ENCODE measurements around the gene LDHB. TPM values are rescaled to one million over a fixed set of nuclear protein-coding genes. Genes with fewer than 3 reads are reported as not detected.
"Not testable (repeated sequence)": the region's sequence is repeated elsewhere in the genome, so short reads cannot be mapped to it uniquely, and the experiment has no call there.

The LDHB gene
- total and polyA plus RNA-seq, 9 donors = 638 to 922 (median 683) TPM

DNA sequence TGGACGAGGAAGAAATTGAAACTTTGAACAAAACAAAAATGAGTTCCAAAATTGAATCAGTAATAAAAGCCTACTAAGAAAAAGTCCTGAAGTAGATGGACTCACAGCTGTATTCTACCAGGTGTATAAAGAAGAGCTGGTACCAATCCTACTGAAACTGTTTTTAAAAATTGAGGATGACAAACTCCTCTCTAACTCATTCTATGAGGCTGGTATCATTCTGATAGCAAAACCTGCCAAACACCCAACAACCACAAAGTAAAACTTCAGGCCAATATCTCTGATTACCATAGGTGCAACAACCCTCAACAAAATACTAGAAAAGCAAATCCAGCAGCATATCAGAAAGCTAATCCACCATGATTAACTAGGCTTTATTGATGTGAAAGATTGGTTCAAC lies 33.9 kb upstream of the LDHB start:
- Histone ChIP-seq H3K27me3 (ENCODE audit: control insufficient read depth, insufficient read depth, low read length) (no peaks in the 10 kb centered on the region), H3K9me3 (replicated peaks; ENCODE audit: control insufficient read depth, low read depth, low read length) (peaks cover 8% of the 10 kb centered on the region), H3K36me3 (ENCODE audit: control insufficient read depth, insufficient read depth, low read length) (no peaks in the 10 kb centered on the region), H3K4me3 (ENCODE audit: low read length) (no peak overlapping the region), H3K4me1 (ENCODE audit: control insufficient read depth, insufficient read depth, low read length) (peaks cover 2% of the 10 kb centered on the region), H3K27ac (ENCODE audit: low read length) (no peak overlapping the region)
- WGBS (ENCODE audit: insufficient coverage) = no CpG with 5 or more reads among the region's 1 CpG
- no peak for DNase-seq

DNA sequence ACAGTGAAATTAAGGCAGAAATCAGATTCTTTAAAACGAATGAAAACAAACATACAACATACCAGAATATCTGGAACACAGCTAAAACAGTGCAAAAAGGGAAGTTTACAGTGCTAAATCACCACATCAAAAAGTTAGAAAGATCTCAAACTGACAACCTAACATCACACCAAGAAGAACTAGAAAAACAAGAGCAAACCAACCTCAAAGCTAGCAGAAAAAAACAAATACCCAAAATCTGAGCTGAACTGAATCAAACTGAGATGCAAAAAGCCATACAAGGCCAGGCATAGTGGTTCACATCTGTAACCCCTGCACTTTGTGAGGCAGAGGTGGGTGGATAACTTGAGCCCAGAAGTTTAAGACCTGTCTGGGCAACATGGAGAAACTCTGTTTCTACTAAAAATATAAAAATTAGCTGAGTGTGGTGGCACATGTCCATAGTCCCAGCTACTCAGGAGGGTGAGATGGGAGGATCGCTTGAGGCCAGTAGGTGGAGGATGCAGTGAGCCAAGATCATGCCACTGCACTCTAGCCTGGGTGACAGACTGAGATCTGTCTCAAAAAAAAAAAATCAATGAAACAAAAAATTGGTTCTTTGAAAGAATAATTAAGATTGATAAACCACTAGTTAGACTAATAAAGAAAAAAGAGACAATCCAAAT lies 33.2 kb upstream of the LDHB start:
- 100% methylated on average over 1 of the region's 2 CpGs for WGBS (ENCODE audit: insufficient coverage)
- Histone ChIP-seq H3K4me3 (ENCODE audit: low read length) (no peak overlapping the region), H3K27ac (ENCODE audit: low read length) (no peak overlapping the region), H3K36me3 (ENCODE audit: control insufficient read depth, insufficient read depth, low read length) (no peaks in the 10 kb centered on the region), H3K4me1 (ENCODE audit: control insufficient read depth, insufficient read depth, low read length) (peaks cover 2% of the 10 kb centered on the region), H3K27me3 (ENCODE audit: control insufficient read depth, insufficient read depth, low read length) (no peaks in the 10 kb centered on the region), H3K9me3 (replicated peaks; ENCODE audit: control insufficient read depth, low read depth, low read length) (peaks cover 8% of the 10 kb centered on the region)
- no peak for DNase-seq

DNA sequence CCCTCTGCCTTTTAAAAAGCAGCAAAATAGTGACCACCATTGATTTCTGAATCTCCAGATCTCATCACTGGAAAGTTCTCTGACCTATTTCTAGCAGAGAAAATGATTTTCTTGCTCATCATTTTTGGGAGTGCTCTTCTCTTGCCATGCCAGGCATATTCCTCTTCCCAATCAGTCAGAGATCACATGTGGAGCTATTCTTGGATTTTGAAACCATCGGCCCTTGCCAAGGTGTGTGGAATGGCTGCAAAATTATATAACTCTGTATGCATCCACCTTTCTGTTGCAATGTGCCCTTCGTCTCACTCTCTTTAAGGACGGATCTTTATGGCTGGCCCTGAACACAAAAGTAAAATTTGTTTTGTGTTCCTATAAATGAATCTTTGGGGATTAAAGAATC lies 25.5 kb upstream of the LDHB start:
- Histone ChIP-seq H3K9me3 (replicated peaks; ENCODE audit: control insufficient read depth, low read depth, low read length) (no peaks in the 10 kb centered on the region), H3K27me3 (ENCODE audit: control insufficient read depth, insufficient read depth, low read length) (no peaks in the 10 kb centered on the region), H3K27ac (ENCODE audit: low read length) (no peak overlapping the region), H3K4me3 (ENCODE audit: low read length) (no peak overlapping the region), H3K4me1 (ENCODE audit: control insufficient read depth, insufficient read depth, low read length) (no peaks in the 10 kb centered on the region), H3K36me3 (ENCODE audit: control insufficient read depth, insufficient read depth, low read length) (no peaks in the 10 kb centered on the region)
- 80% methylated on average over 1 of the region's 3 CpGs for WGBS (ENCODE audit: insufficient coverage)
- peak; percentile 43 for DNase-seq

DNA sequence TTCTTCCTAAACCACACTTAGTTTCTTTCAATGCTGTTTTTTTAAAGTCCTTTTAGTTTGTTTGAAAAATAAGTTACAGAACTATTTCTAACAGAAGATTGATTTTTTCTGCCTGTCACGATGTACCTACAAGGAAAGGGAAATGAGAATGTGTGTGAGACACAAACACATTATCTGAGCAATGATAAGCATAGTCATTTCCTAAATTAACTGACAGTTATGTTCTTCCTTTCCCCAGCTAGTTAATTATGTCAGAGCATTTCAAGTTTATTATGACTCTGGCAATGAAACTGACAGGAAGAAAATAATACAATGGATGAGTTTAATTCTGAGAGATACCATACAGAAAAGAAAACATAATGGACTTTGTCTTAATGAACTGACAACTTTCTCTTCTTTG lies 21.3 kb upstream of the LDHB start:
- Histone ChIP-seq H3K27me3 (ENCODE audit: control insufficient read depth, insufficient read depth, low read length) (no peaks in the 10 kb centered on the region), H3K36me3 (ENCODE audit: control insufficient read depth, insufficient read depth, low read length) (no peaks in the 10 kb centered on the region), H3K4me1 (ENCODE audit: control insufficient read depth, insufficient read depth, low read length) (no peaks in the 10 kb centered on the region), H3K4me3 (ENCODE audit: low read length) (no peak overlapping the region), H3K9me3 (replicated peaks; ENCODE audit: control insufficient read depth, low read depth, low read length) (no peaks in the 10 kb centered on the region), H3K27ac (ENCODE audit: low read length) (no peak overlapping the region)
- no peak for DNase-seq
- no CpG with 5 or more reads among the region's 1 CpG for WGBS (ENCODE audit: insufficient coverage)

DNA sequence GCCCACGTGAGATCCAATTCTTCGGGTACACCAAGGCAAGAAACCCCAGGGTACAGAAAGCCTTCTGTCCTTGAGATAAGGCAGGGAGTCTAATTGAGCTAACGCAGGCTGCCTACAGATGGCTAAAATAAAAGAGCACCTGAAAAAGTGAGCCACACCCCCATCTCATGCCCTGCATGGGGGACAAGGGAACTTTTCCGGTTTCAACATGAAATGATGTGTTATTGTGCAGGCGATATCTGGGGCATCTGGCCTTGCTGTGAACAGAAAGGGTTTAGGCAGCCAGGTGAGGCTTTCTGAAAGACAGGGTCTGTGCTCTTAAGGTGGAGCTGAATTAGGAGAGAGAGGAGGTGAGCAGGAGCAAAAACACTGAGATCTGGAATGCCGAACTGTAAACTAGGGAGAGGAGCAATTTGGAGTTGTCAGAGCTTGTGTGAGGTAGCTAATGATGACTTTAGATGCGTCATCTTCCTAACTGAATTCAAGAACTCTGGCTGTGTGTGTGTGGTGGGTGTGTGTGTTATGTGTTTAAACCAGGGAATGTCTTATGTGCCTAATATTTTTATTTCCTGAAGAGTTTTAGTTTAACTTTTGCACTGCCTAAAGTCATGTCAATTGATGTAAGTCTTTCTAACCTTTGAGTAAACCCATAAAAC lies 20.1 kb upstream of the LDHB start:
- Histone ChIP-seq H3K27me3 (ENCODE audit: control insufficient read depth, insufficient read depth, low read length) (no peaks in the 10 kb centered on the region), H3K4me1 (ENCODE audit: control insufficient read depth, insufficient read depth, low read length) (no peaks in the 10 kb centered on the region), H3K36me3 (ENCODE audit: control insufficient read depth, insufficient read depth, low read length) (no peaks in the 10 kb centered on the region), H3K4me3 (ENCODE audit: low read length) (no peak overlapping the region), H3K27ac (ENCODE audit: low read length) (no peak overlapping the region), H3K9me3 (replicated peaks; ENCODE audit: control insufficient read depth, low read depth, low read length) (no peaks in the 10 kb centered on the region)
- no peak for DNase-seq
- 69% methylated on average over 5 of the region's 7 CpGs for WGBS (ENCODE audit: insufficient coverage)

DNA sequence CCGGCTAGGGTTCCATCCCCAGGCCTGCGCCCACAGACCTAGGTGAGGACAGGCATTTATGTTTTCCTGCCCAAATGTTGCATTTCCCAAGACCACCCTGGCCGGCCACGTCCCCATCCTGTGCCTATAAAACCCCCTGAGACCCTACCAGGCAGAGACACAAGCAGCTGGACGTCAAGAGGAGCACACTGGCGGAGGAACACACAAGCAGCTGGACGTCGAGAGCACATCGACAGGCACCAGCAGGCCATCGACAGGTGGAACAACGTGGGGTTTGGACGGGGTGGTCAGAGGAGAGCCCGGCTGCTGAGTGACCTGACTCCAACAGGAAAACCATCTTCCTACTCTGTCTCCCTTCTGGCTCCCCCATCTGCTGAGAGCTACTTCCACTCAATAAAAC lies 19.6 kb upstream of the LDHB start:
- no peak for DNase-seq
- 74% methylated on average over 13 of the region's 13 CpGs for WGBS (ENCODE audit: insufficient coverage)
- H3K36me3 ChIP-seq (ENCODE audit: control insufficient read depth, insufficient read depth, low read length) = no peaks in the 10 kb centered on the region
- H3K27ac ChIP-seq (ENCODE audit: low read length) = no peak overlapping the region
- H3K27me3 ChIP-seq (ENCODE audit: control insufficient read depth, insufficient read depth, low read length) = no peaks in the 10 kb centered on the region
- no peaks in the 10 kb centered on the region for H3K4me1 ChIP-seq (ENCODE audit: control insufficient read depth, insufficient read depth, low read length)
- H3K9me3 ChIP-seq (replicated peaks; ENCODE audit: control insufficient read depth, low read depth, low read length) = no peaks in the 10 kb centered on the region
- H3K4me3 ChIP-seq (ENCODE audit: low read length) = no peak overlapping the region

DNA sequence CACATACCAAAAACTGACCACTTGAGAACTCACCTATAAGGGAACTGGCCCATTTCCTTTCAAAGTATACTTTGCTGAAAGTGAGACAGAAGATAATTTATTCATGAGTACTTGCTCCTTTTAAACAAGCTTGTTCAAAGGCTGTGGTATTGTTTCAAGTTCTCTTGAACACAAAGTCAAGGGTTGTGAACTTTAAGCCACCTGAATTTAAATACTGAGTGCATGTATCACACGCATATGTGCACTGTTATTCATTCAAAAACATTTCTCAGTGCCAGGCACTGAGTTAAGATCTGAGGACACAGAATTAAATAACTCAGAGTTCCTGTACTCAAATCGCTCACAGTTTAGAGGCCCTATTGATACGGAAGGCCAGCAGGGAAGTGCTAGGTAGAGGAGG lies 19.1 kb upstream of the LDHB start:
- no peaks in the 10 kb centered on the region for H3K36me3 ChIP-seq (ENCODE audit: control insufficient read depth, insufficient read depth, low read length)
- no peaks in the 10 kb centered on the region for H3K27me3 ChIP-seq (ENCODE audit: control insufficient read depth, insufficient read depth, low read length)
- DNase-seq = no peak
- WGBS (ENCODE audit: insufficient coverage) = 89% methylated on average over 3 of the region's 3 CpGs
- H3K9me3 ChIP-seq (replicated peaks; ENCODE audit: control insufficient read depth, low read depth, low read length) = no peaks in the 10 kb centered on the region
- no peak overlapping the region for H3K4me3 ChIP-seq (ENCODE audit: low read length)
- no peak overlapping the region for H3K27ac ChIP-seq (ENCODE audit: low read length)
- H3K4me1 ChIP-seq (ENCODE audit: control insufficient read depth, insufficient read depth, low read length) = no peaks in the 10 kb centered on the region

DNA sequence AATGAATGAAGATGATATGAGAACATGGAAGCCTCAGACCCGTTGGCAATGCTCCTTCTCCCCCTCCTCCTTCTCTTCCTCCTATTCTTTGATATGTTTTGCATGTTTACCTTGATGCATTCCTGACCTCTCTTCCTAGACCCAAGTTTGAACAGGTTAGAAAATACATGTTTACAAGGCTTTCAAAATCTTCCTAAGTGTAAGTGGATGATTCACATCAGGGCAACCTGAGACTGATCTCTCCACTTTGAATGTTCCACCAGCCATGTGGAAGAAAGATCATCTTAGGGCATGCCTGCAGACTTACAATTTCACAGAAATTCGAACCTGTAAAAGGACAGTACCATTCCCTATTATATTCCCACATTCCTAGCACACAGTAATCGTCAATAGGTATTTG lies 18.0 kb upstream of the LDHB start:
- Histone ChIP-seq H3K4me3 (ENCODE audit: low read length) (no peak overlapping the region), H3K27me3 (ENCODE audit: control insufficient read depth, insufficient read depth, low read length) (no peaks in the 10 kb centered on the region), H3K36me3 (ENCODE audit: control insufficient read depth, insufficient read depth, low read length) (no peaks in the 10 kb centered on the region), H3K9me3 (replicated peaks; ENCODE audit: control insufficient read depth, low read depth, low read length) (no peaks in the 10 kb centered on the region), H3K27ac (ENCODE audit: low read length) (no peak overlapping the region), H3K4me1 (ENCODE audit: control insufficient read depth, insufficient read depth, low read length) (no peaks in the 10 kb centered on the region)
- no peak for DNase-seq
- WGBS (ENCODE audit: insufficient coverage) = no CpG with 5 or more reads among the region's 3 CpGs

DNA sequence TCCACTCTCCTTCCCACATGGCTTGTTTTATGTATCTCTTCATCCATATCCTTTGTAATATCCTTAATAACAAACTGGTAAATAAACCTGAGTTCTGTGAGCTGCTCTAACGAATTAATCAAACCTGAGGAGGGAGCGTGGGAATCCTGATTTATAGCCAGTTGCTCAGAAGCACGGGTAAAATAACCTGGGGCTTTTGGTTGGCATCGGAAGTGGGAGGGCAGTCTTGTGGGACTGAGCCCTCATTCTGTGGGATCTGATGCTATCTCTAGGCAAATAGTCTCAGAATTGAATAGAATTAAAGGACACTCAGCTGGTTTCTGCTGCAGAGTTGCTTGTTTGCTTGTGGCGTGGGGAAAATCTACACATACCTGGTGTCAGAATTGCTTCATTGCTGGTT lies 17.5 kb upstream of the LDHB start:
- 78% methylated on average over 4 of the region's 5 CpGs for WGBS (ENCODE audit: insufficient coverage)
- no peak overlapping the region for H3K27ac ChIP-seq (ENCODE audit: low read length)
- DNase-seq = no peak
- no peaks in the 10 kb centered on the region for H3K9me3 ChIP-seq (replicated peaks; ENCODE audit: control insufficient read depth, low read depth, low read length)
- no peaks in the 10 kb centered on the region for H3K4me1 ChIP-seq (ENCODE audit: control insufficient read depth, insufficient read depth, low read length)
- no peaks in the 10 kb centered on the region for H3K36me3 ChIP-seq (ENCODE audit: control insufficient read depth, insufficient read depth, low read length)
- no peaks in the 10 kb centered on the region for H3K27me3 ChIP-seq (ENCODE audit: control insufficient read depth, insufficient read depth, low read length)
- no peak overlapping the region for H3K4me3 ChIP-seq (ENCODE audit: low read length)

DNA sequence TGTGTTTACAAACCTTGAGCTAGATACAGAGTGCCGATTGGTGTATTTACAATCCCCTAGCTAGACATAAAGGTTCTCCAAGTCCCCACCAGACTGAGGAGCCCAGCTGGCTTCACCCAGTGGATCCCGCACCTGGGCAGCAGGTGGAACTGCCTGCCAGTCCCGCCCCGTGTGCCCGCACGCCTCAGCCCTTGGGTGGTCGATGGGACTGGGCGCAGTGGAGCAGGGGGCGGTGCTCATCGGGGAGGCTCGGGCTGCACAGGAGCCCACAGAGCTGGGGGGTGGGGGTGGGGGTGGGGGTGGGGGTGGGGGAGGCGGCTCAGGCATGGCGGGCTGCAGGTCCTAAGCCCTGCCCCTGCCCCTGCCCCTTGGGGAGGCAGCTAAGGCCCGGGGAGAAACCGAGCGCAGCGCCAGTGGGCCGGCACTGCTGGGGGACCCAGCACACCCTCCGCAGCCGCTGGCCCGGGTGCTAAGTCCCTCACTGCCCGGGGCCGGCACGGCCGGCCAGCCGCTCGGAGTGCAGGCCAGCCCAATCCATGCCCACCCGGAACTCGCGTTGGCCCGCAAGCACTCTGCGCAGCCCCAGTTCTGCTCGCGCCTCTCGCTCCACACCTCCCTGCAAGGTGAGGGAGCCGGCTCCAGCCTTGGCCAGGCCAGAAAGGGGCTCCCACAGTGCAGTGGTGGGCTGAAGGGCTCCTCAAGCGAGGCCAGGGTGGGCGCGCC lies 16.3 kb upstream of the LDHB start:
- 96% methylated on average over 25 of the region's 39 CpGs for WGBS (ENCODE audit: insufficient coverage)
- H3K27me3 ChIP-seq (ENCODE audit: control insufficient read depth, insufficient read depth, low read length) = not testable (repeated sequence)

More for the DNA sequence above, 16.3 kb upstream of the LDHB start:
- H3K4me1 ChIP-seq (ENCODE audit: control insufficient read depth, insufficient read depth, low read length); H3K27ac ChIP-seq (ENCODE audit: low read length); H3K9me3 ChIP-seq (replicated peaks; ENCODE audit: control insufficient read depth, low read depth, low read length); DNase-seq; H3K36me3 ChIP-seq (ENCODE audit: control insufficient read depth, insufficient read depth, low read length); H3K4me3 ChIP-seq (ENCODE audit: low read length): not testable (repeated sequence)

Measured in muscle of leg (tissue), 11 donors.